Activated naive CD4-positive, alpha-beta T cell treated with anti-CD3 and anti-CD28 coated beads for 36 hours (primary cell): ENCODE results near the gene TPRX1. TPM values are rescaled to one million over a fixed set of nuclear protein-coding genes. Genes with fewer than 3 reads are reported as not detected.
"Not testable (repeated sequence)": the region's sequence is repeated elsewhere in the genome, so short reads cannot be mapped to it uniquely, and the experiment has no call there.

Experiments
- CTCF ChIA-PET: fragments of 350-600 bp; sonication (Branson Sonifier 250); formaldehyde crosslinking; loops from one replicate; lab custom pipeline; 2021; ENCODE audit warnings: antibody characterized with exemption; lab: Charles Lee
- DNase-seq: peaks from one replicate; pipeline ENCODE4 v3.0.0-alpha.2; 2020
- H3K27ac Mint-ChIP-seq: one replicate; pipeline ENCODE4 v1.8.0; 2021; ENCODE audit warnings: mild to moderate bottlenecking, mixed read lengths
- H3K27me3 Mint-ChIP-seq: one replicate; pipeline ENCODE4 v1.8.0; 2021; ENCODE audit warnings: low read depth, mixed read lengths
- H3K36me3 Mint-ChIP-seq: one replicate; pipeline ENCODE4 v1.8.0; 2021; ENCODE audit warnings: low read depth, mixed read lengths
- H3K4me1 Mint-ChIP-seq: one replicate; pipeline ENCODE4 v1.8.0; 2021; ENCODE audit warnings: low read depth, mixed read lengths
- H3K4me3 Mint-ChIP-seq: one replicate; pipeline ENCODE4 v1.8.0; 2021; ENCODE audit warnings: mild to moderate bottlenecking, moderate library complexity, mixed read lengths
- H3K9me3 Mint-ChIP-seq: one replicate; pipeline ENCODE4 v1.8.0; 2021; ENCODE audit warnings: mixed read lengths
- intact Hi-C: fragments of 100-400 bp; cut with micrococcal nuclease; formaldehyde crosslinking; loops from one replicate; pipeline ENCODE4 v1.15.1; 2023
- total RNA-seq, 2 experiments: library from RNA; stranded (reverse); gene quantifications; one replicate each; pipeline ENCODE4 v1.2.3, GENCODE V29; 2021

Gene TPRX1
- total RNA-seq, 2 experiments from 2014 or later, result not detected

DNA sequence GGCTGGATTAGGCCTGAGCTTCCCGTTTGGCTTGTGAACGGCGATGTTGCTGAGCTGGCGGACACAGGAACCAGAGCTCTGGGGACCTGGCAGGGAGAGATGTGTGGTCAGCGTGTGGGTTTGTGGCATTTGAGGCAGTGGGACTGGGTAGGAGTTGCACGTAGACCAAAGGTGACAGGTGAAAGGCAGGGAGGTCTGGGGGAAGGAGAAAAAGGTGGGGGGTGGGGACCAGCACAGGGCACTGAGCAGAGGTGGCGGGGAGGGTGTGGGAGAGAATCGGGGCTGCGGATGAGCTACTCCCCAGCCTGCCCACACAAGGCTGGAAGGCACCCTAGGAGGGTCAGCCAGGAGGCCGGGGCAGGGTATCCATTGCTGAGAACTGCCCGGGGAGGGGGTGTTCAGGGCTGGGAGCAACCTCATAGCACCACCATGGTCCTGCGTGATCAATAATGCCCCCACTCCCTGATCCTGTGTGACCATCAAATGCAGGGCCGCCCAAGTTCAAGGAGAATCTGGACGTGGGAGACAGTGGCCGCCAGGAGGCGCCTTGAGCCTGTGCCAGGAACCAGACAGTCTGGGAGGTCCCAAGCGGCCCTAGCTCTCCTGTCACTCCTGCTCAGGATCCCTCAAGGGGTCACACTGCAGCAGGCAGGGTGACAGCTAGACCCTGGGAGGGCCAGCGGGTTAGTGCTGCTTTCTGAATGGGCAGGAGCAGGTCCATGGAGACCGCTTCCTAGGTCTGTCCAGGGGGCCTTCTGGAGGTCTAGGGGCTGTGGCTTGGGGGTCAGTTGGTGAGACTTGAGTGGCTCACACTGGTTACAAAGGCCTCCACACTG, 38.6 kb downstream of the TPRX1 start:
- CTCF ChIA-PET, result interaction anchor here (0.7 to 2.3 kb wide), 6 partner anchors 14 to 471 kb away, joined by 3 to 11 read pairs (median 5); partner anchors contain the start of gene EHD2
- no peaks in the 10 kb centered on the region for H3K9me3 Mint-ChIP-seq
- no peak overlapping the region for H3K27ac Mint-ChIP-seq
- H3K4me3 Mint-ChIP-seq, result no peak overlapping the region
- intact Hi-C loops, result loop anchor here (1.0 kb wide), 1 partner anchor 23 kb away; no protein-coding TSS in a partner anchor
- DNase-seq, result peak; percentile 39
- peaks cover 4% of the 10 kb centered on the region for H3K27me3 Mint-ChIP-seq
- H3K4me1 Mint-ChIP-seq, result peaks cover 12% of the 10 kb centered on the region
- H3K36me3 Mint-ChIP-seq, result no peaks in the 10 kb centered on the region

GRCh38 chr19:47764705-47765104, 39.6 kb downstream of the TPRX1 start:
- H3K9me3 Mint-ChIP-seq, H3K4me3 Mint-ChIP-seq, H3K36me3 Mint-ChIP-seq, H3K27ac Mint-ChIP-seq, intact Hi-C loops, H3K4me1 Mint-ChIP-seq, H3K27me3 Mint-ChIP-seq, DNase-seq: not testable (repeated sequence)
- CTCF ChIA-PET, result interaction anchor here (1.5 to 2.3 kb wide), 3 partner anchors 23 to 52 kb away, joined by 6 to 11 read pairs (median 6); partner anchors contain the start of gene EHD2

DNA sequence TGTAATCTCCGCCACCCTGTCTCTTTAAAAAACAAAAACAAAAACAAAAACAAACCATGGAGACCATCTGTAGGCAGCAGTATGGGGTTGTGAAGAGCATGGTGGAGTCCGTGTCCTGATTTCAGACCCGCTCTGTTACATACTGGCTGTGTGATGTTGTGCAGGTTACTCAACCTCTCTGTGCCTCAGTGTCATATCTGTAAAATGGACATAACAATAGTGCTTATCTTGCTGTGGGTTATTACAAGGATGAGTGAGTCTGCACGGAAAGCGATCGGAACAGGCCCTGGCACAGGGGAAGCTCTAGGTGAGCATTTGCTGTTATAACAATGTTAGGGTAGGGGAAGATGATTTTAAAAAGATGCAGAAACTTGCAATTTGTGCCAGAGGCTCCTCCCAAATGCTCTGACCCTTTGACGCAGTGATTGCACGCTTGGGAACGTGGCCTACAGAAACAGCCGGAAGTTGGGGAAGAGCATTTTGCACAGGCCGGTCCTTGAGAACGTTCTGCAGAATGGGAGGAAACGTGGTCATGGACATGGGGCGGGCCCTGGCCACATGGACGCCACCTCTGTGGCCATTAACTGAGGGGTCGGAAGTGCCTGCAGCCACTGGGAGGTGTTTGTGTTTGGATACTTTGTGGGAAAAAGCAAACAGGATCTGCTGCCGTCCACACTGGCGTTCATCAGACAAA, 41.6 kb downstream of the TPRX1 start:
- CTCF ChIA-PET, result no interaction called here

GRCh38 chr19:47762151-47762550, 42.2 kb downstream of the TPRX1 start:
- Mint-ChIP-seq H3K9me3 (no peaks in the 10 kb centered on the region), H3K4me3 (no peak overlapping the region), H3K4me1 (no peaks in the 10 kb centered on the region), H3K27me3 (no peaks in the 10 kb centered on the region), H3K36me3 (peaks cover 12% of the 10 kb centered on the region), H3K27ac (no peak overlapping the region)
- CTCF ChIA-PET, result no interaction called here
- intact Hi-C loops, result no loop called here
- no peak for DNase-seq

More for the DNA sequence above, 41.6 kb downstream of the TPRX1 start:
- no peaks in the 10 kb centered on the region for H3K9me3 Mint-ChIP-seq
- no peak overlapping the region for H3K4me3 Mint-ChIP-seq
- H3K36me3 Mint-ChIP-seq, result peaks cover 10% of the 10 kb centered on the region
- no peaks in the 10 kb centered on the region for H3K27me3 Mint-ChIP-seq
- DNase-seq, result no peak
- intact Hi-C loops, result no loop called here
- no peak overlapping the region for H3K27ac Mint-ChIP-seq
- no peaks in the 10 kb centered on the region for H3K4me1 Mint-ChIP-seq

GRCh38 chr19:47761566-47761965, 42.8 kb downstream of the TPRX1 start:
- CTCF ChIA-PET, result no interaction called here
- H3K27me3 Mint-ChIP-seq, result no peaks in the 10 kb centered on the region
- H3K9me3 Mint-ChIP-seq, result no peaks in the 10 kb centered on the region
- no peaks in the 10 kb centered on the region for H3K4me1 Mint-ChIP-seq
- H3K36me3 Mint-ChIP-seq, result peaks cover 18% of the 10 kb centered on the region
- no peak for DNase-seq
- intact Hi-C loops, result no loop called here
- H3K27ac Mint-ChIP-seq, result peak overlapping the region; percentile 50
- no peak overlapping the region for H3K4me3 Mint-ChIP-seq

DNA sequence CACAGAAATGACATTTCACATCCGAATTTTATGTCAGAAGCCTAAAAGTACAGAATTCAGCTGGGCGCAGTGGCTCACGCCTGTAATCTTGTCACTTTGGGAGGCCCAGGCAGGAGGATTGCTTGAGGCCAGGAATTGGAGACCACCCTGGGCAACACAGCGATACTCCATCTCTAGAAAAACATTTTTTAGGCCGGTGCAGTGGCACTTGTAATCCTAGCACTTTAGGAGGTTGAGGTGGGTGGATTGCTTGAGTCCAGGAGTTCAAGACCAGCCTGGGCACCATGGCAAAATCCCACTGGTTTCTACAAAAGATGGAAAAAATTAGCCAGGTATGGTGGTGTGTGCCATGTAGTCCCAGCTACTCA, 43.7 kb downstream of the TPRX1 start:
- DNase-seq, result no peak
- Mint-ChIP-seq H3K27ac (no peak overlapping the region), H3K27me3 (no peaks in the 10 kb centered on the region), H3K36me3 (peaks cover 20% of the 10 kb centered on the region), H3K9me3 (no peaks in the 10 kb centered on the region), H3K4me3 (no peak overlapping the region), H3K4me1 (no peaks in the 10 kb centered on the region)
- intact Hi-C loops, result no loop called here
- CTCF ChIA-PET, result interaction anchor here (1.0 kb wide), 1 partner anchor 28 kb away, joined by 3 read pairs; no protein-coding TSS in a partner anchor

DNA sequence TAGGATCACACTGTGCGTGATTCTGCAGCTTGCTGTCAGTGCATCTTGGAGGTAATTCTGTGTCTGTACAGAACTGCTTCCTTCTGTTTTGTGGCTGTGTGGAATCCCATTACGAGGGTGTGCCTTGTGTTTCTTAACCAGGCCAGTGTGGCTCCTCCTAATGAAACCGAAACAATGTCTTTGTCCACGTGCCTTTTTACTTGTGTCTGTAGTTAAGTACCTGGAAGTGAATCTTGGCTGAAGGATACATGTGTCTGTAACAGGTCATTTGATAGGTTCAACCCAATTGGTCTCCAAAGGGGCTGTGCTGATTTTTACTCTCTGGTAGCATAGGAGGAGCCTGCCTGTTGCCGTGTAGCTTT, 45.9 kb downstream of the TPRX1 start:
- peaks cover 31% of the 10 kb centered on the region for H3K36me3 Mint-ChIP-seq
- intact Hi-C loops, result no loop called here
- CTCF ChIA-PET, result interaction anchor here (0.6 kb wide), 2 partner anchors 93 to 161 kb away, joined by 3 to 4 read pairs; no protein-coding TSS in a partner anchor
- no peaks in the 10 kb centered on the region for H3K9me3 Mint-ChIP-seq
- no peaks in the 10 kb centered on the region for H3K27me3 Mint-ChIP-seq
- H3K4me1 Mint-ChIP-seq, result no peaks in the 10 kb centered on the region
- no peak overlapping the region for H3K4me3 Mint-ChIP-seq
- no peak overlapping the region for H3K27ac Mint-ChIP-seq
- DNase-seq, result no peak

DNA sequence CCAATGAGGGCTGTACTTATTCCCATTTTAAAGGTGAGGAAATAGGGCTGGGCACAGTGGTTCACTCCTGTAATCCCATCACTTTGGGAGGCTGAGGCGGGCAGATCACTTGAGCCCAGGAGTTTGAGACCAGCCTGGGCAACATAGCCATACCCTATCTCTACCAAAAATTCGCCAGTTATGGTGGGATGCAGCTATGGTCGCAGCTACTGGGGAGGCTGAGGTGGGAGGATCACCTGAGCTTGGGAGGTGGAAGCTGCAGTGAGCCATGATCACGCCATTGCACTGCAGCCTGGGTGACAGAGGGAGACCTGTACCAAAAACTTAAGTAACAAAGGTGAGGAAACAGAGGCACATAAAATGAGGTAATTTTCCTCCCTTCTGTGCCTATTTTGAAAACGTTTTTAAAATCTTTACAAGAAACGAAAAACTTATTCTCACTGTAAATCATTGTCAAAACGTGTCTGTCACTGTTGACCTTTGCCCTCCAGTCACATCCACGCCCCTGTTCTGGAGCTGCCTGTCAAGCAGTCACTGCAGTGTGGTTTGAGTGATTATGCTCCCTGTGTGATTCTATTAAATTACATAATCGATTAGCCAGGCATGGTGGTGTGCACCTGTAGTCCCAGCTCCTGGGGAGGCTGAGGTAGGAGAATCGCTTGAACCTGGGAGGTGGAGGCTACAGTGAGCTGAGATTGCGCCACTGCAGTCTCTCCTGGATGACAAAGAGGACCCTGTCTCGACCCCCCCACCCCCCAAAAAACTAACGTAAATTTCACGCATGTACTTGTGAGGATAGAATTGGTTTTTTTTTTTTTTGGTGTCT, 46.5 kb downstream of the TPRX1 start:
- Mint-ChIP-seq H3K27ac (no peak overlapping the region), H3K27me3 (no peaks in the 10 kb centered on the region), H3K4me3 (no peak overlapping the region), H3K9me3 (no peaks in the 10 kb centered on the region), H3K36me3 (peaks cover 37% of the 10 kb centered on the region), H3K4me1 (no peaks in the 10 kb centered on the region)
- intact Hi-C loops, result no loop called here
- DNase-seq, result no peak
- CTCF ChIA-PET, result interaction anchor here (0.6 kb wide), 2 partner anchors 94 to 160 kb away, joined by 3 to 4 read pairs; no protein-coding TSS in a partner anchor

GRCh38 chr19:47756953-47757608, 47.3 kb downstream of the TPRX1 start:
- H3K27ac Mint-ChIP-seq, result no peak overlapping the region
- CTCF ChIA-PET, result interaction anchor here (0.9 kb wide), 1 partner anchor 44 kb away, joined by 3 read pairs; the partner anchor contains the start of gene EHD2
- no peaks in the 10 kb centered on the region for H3K9me3 Mint-ChIP-seq
- no peaks in the 10 kb centered on the region for H3K27me3 Mint-ChIP-seq
- intact Hi-C loops, result no loop called here
- no peak overlapping the region for H3K4me3 Mint-ChIP-seq
- no peaks in the 10 kb centered on the region for H3K4me1 Mint-ChIP-seq
- no peak for DNase-seq
- H3K36me3 Mint-ChIP-seq, result peaks cover 40% of the 10 kb centered on the region

DNA sequence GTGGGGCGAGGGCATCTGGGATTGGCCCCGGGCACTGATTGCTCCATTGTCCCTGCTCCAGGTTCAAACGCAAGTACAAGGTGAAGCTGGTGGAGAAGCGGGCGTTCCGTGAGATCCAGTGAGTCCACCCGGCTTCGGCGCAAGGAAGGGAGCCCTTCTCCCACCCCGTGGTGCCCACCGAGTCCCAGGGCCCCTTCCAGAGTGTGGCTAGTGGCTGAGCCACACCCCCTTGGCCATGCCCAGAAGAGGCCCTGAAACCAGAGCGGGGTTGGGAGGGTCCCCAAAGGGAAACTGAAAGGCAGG, 47.8 kb downstream of the TPRX1 start:
- Mint-ChIP-seq H3K4me1 (no peaks in the 10 kb centered on the region), H3K27ac (no peak overlapping the region), H3K27me3 (no peaks in the 10 kb centered on the region), H3K36me3 (peaks cover 40% of the 10 kb centered on the region), H3K4me3 (no peak overlapping the region), H3K9me3 (no peaks in the 10 kb centered on the region)
- DNase-seq, result no peak
- CTCF ChIA-PET, result interaction anchor here (0.9 kb wide), 1 partner anchor 43 kb away, joined by 3 read pairs; the partner anchor contains the start of gene EHD2
- intact Hi-C loops, result no loop called here

GRCh38 chr19:47755762-47756626, 48.4 kb downstream of the TPRX1 start:
- CTCF ChIA-PET, result interaction anchor here (0.9 kb wide), 1 partner anchor 43 kb away, joined by 3 read pairs; the partner anchor contains the start of gene EHD2
- Mint-ChIP-seq H3K9me3 (no peaks in the 10 kb centered on the region), H3K36me3 (peaks cover 40% of the 10 kb centered on the region), H3K27ac (no peak overlapping the region), H3K4me3 (no peak overlapping the region), H3K4me1 (no peaks in the 10 kb centered on the region), H3K27me3 (no peaks in the 10 kb centered on the region)
- intact Hi-C loops, result no loop called here
- no peak for DNase-seq
